Activated CD8-positive, alpha-beta T cell treated with anti-CD3 and anti-CD28 coated beads for 36 hours (primary cell): ENCODE measurements around the gene CEP70. TPM values are rescaled to one million over a fixed set of nuclear protein-coding genes. Genes with fewer than 3 reads are reported as not detected.
"Not testable (repeated sequence)": the region's sequence is repeated elsewhere in the genome, so short reads cannot be mapped to it uniquely, and the experiment has no call there.

Experiments
- ATAC-seq: fragments of 200-7000 bp; cut with Tn5 transposase; one replicate; pipeline ENCODE4 v1.10.0; 2021; ENCODE audit warnings: mild to moderate bottlenecking, moderate library complexity
- CTCF ChIA-PET: fragments of 350-600 bp; sonication (Branson Sonifier 250); formaldehyde crosslinking; loops from one replicate; lab custom pipeline; 2021; ENCODE audit warnings: antibody characterized with exemption; lab: Charles Lee
- POLR2A ChIA-PET: fragments of 350-600 bp; sonication (Branson Sonifier 250); formaldehyde crosslinking; loops from one replicate; lab custom pipeline; 2021; ENCODE audit warnings: antibody characterized with exemption; lab: Charles Lee
- DNase-seq: peaks from one replicate; pipeline ENCODE4 v3.0.0-alpha.2; 2020
- H3K27ac Mint-ChIP-seq: one replicate; pipeline ENCODE4 v1.8.0; 2021; ENCODE audit warnings: mild to moderate bottlenecking, mixed read lengths
- H3K27me3 Mint-ChIP-seq: one replicate; pipeline ENCODE4 v1.8.0; 2021; ENCODE audit warnings: mixed read lengths
- H3K36me3 Mint-ChIP-seq: one replicate; pipeline ENCODE4 v1.8.0; 2021; ENCODE audit warnings: low read depth, mixed read lengths
- H3K4me1 Mint-ChIP-seq: one replicate; pipeline ENCODE4 v1.8.0; 2021; ENCODE audit warnings: low read depth, mixed read lengths
- H3K4me3 Mint-ChIP-seq: one replicate; pipeline ENCODE4 v1.8.0; 2021; ENCODE audit warnings: mild to moderate bottlenecking, moderate library complexity, mixed read lengths
- H3K9me3 Mint-ChIP-seq: one replicate; pipeline ENCODE4 v1.8.0; 2021; ENCODE audit warnings: mixed read lengths
- CTCF ChIP-seq: fragments of 200-600 bp; IDR thresholded peaks from one replicate; pipeline ENCODE4 v1.8.0; 2022; ENCODE audit warnings: antibody characterized with exemption, mild to moderate bottlenecking
- intact Hi-C: fragments of 100-400 bp; cut with micrococcal nuclease; formaldehyde crosslinking; loops from one replicate; pipeline ENCODE4 v1.10.0; 2022
- total RNA-seq, 2 experiments: library from RNA; stranded (reverse); gene quantifications; one replicate each; pipeline ENCODE4 v1.2.3, GENCODE V29; 2021

The CEP70 gene
- total RNA-seq, 2 experiments from 2014 or later, result 11.5 to 14.8 TPM

GRCh38 chr3:138578961-138579574, 15.0 kb downstream of the CEP70 start:
- DNase-seq (no peak), ATAC-seq (peak; percentile 24)
- Mint-ChIP-seq H3K9me3 (peaks cover 6% of the 10 kb centered on the region), H3K27ac (peak overlapping the region; percentile 60), H3K4me1 (peaks cover 42% of the 10 kb centered on the region), H3K36me3 (peaks cover 26% of the 10 kb centered on the region), H3K27me3 (no peaks in the 10 kb centered on the region), H3K4me3 (no peak overlapping the region)
- TF ChIP-seq CTCF, result no peak
- intact Hi-C loops, result no loop called here
- CTCF ChIA-PET, result interaction anchor here (1.6 to 3.8 kb wide), 3 partner anchors 10 to 337 kb away, joined by 5 to 21 read pairs (median 5); partner anchors contain the start of gene CEP70
- POLR2A ChIA-PET, result interaction anchor here (2.3 kb wide), 1 partner anchor 15 kb away, joined by 13 read pairs; the partner anchor contains the start of gene CEP70

- ChIA-PET POLR2A (interaction anchor here (1.3 kb wide), 1 partner anchor 66 kb away, joined by 3 read pairs; no protein-coding TSS in a partner anchor), CTCF (interaction anchor here (0.9 to 3.8 kb wide), 4 partner anchors 15 to 345 kb away, joined by 3 to 21 read pairs (median 5); partner anchors contain the start of gene CEP70)
- H3K4me3 Mint-ChIP-seq, result peak overlapping the region; percentile 32
- intact Hi-C loops, result no loop called here
- peaks cover 8% of the 10 kb centered on the region for H3K9me3 Mint-ChIP-seq
- H3K4me1 Mint-ChIP-seq, result peaks cover 33% of the 10 kb centered on the region
- H3K27ac Mint-ChIP-seq, result peak overlapping the region; percentile 60
- no peaks in the 10 kb centered on the region for H3K27me3 Mint-ChIP-seq
- DNase-seq (no peak), ATAC-seq (peak; percentile 77)
- no peak for TF ChIP-seq CTCF
- peaks cover 33% of the 10 kb centered on the region for H3K36me3 Mint-ChIP-seq
These were observed 15.9 kb downstream of the CEP70 start for GRCh38 chr3:138578141-138578540.

GRCh38 chr3:138573138-138573537, 20.9 kb downstream of the CEP70 start:
- no peak for DNase-seq
- intact Hi-C loops, result no loop called here
- H3K4me3 Mint-ChIP-seq, result no peak overlapping the region
- H3K27me3 Mint-ChIP-seq, result no peaks in the 10 kb centered on the region
- H3K9me3 Mint-ChIP-seq, result peaks cover 11% of the 10 kb centered on the region
- H3K36me3 Mint-ChIP-seq, result peaks cover 44% of the 10 kb centered on the region
- H3K4me1 Mint-ChIP-seq, result peaks cover 20% of the 10 kb centered on the region
- CTCF ChIA-PET, result interaction anchor here (1.4 kb wide), 1 partner anchor 350 kb away, joined by 4 read pairs; no protein-coding TSS in a partner anchor
- no peak overlapping the region for H3K27ac Mint-ChIP-seq
- POLR2A ChIA-PET, result no interaction called here
- no peak for ATAC-seq
- no peak for TF ChIP-seq CTCF

GRCh38 chr3:138569624-138570023, 24.4 kb downstream of the CEP70 start:
- POLR2A ChIA-PET, result not testable (repeated sequence)
- CTCF ChIA-PET, result interaction anchor here (0.9 to 3.8 kb wide), 2 partner anchors 24 to 354 kb away, joined by 3 to 19 read pairs; partner anchors contain the start of gene CEP70

GRCh38 chr3:138569090-138569489, 25.0 kb downstream of the CEP70 start:
- Mint-ChIP-seq H3K9me3 (peaks cover 5% of the 10 kb centered on the region), H3K36me3 (peaks cover 37% of the 10 kb centered on the region), H3K27ac (no peak overlapping the region), H3K4me1 (peaks cover 7% of the 10 kb centered on the region), H3K27me3 (no peaks in the 10 kb centered on the region), H3K4me3 (no peak overlapping the region)
- intact Hi-C loops, result no loop called here
- ChIA-PET POLR2A (no interaction called here), CTCF (interaction anchor here (3.8 kb wide), 1 partner anchor 25 kb away, joined by 19 read pairs; the partner anchor contains the start of gene CEP70)
- ATAC-seq (no peak), DNase-seq (no peak)
- TF ChIP-seq CTCF, result no peak

More at GRCh38 chr3:138569624-138570023, 24.4 kb downstream of the CEP70 start:
- H3K4me1 Mint-ChIP-seq, DNase-seq, H3K9me3 Mint-ChIP-seq, H3K27me3 Mint-ChIP-seq, intact Hi-C loops, H3K27ac Mint-ChIP-seq, H3K4me3 Mint-ChIP-seq, ATAC-seq: not testable (repeated sequence)
- peaks cover 40% of the 10 kb centered on the region for H3K36me3 Mint-ChIP-seq
